GM20431 (cell line): ENCODE results near the gene PEX10.

Experiments used
- in situ Hi-C: fragments of 300-500 bp; cut with MseI, MboI; formaldehyde crosslinking; loops from one replicate; pipeline ENCODE4 v1.15.0; 2020; ENCODE audit warnings: low sequenced_read_pairs; ENCODE audit not compliant: unreplicated experiment

Gene PEX10

DNA sequence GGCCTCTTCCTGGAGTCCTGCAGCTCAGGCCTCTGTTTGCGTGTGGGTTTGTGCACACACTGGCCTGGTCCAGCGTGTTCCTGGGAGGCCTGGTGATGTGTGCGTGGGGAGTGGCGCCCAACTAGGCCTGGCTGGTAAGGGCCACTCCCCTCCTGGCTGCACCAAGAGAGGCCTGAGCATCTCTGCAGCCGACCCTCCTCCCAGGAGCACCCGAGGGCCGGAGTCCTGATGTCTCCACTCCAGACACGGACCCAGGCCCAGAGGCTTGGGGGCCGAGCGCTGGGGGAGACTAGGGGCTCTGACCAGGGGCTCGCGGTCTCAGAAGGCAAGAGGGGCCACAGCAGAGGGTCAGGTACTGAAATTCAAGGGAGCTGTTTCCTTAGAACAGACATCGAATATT, 54.3 kb downstream of the PEX10 start:
- in situ Hi-C loops, result loop anchor here (25.0 kb wide), 1 partner anchor 421 kb away; no protein-coding TSS in a partner anchor

GRCh38 chr1:2356911-2357845, 55.2 kb downstream of the PEX10 start:
- in situ Hi-C loops, result loop anchor here (25.0 kb wide), 1 partner anchor 420 kb away; no protein-coding TSS in a partner anchor

GRCh38 chr1:2356401-2356800, 56.0 kb downstream of the PEX10 start:
- in situ Hi-C loops, result loop anchor here (25.0 kb wide), 1 partner anchor 419 kb away; no protein-coding TSS in a partner anchor

- in situ Hi-C loops, result loop anchor here (25.0 kb wide), 1 partner anchor 418 kb away; no protein-coding TSS in a partner anchor
These were observed 56.7 kb downstream of the PEX10 start for GRCh38 chr1:2355373-2356261.

GRCh38 chr1:2354511-2355372, 57.6 kb downstream of the PEX10 start:
- in situ Hi-C loops, result loop anchor here (25.0 kb wide), 1 partner anchor 417 kb away; no protein-coding TSS in a partner anchor
